Activated T-helper 17 cell treated with anti-CD3 and anti-CD28 coated beads, Interleukin-2, amount 50 U/mL, for 72 hours (primary cell): ENCODE measurements around the gene GALNT2. TPM values are rescaled to one million over a fixed set of nuclear protein-coding genes. Genes with fewer than 3 reads are reported as not detected.
A peak's percentile ranks its signal among the peaks of the same experiment; 100 is the strongest.

Experiments used
- ATAC-seq: fragments of 150-1000 bp; cut with Tn5 transposase; replicated peaks from 2 replicates; pipeline ENCODE4 v1.10.0; 2021; ENCODE audit warnings: mild to moderate bottlenecking, moderate library complexity
- H3K27ac Mint-ChIP-seq: one replicate; pipeline ENCODE4 v1.8.0; 2022; ENCODE audit warnings: mixed read lengths
- H3K27me3 Mint-ChIP-seq: one replicate; pipeline ENCODE4 v1.8.0; 2022; ENCODE audit warnings: mixed read lengths
- H3K36me3 Mint-ChIP-seq: one replicate; pipeline ENCODE4 v1.8.0; 2022; ENCODE audit warnings: low read depth, mild to moderate bottlenecking, mixed read lengths
- H3K4me1 Mint-ChIP-seq: one replicate; pipeline ENCODE4 v1.8.0; 2022; ENCODE audit warnings: mixed read lengths
- H3K4me3 Mint-ChIP-seq: one replicate; pipeline ENCODE4 v1.8.0; 2022; ENCODE audit warnings: mild to moderate bottlenecking, mixed read lengths
- H3K9me3 Mint-ChIP-seq: one replicate; pipeline ENCODE4 v1.8.0; 2022; ENCODE audit warnings: mixed read lengths
- total RNA-seq, 2 donors: library from RNA; stranded (reverse); gene quantifications; one replicate each; pipeline ENCODE4 v1.2.3, GENCODE V29; 2022

Gene GALNT2
- total RNA-seq, 2 donors from 2014 or later = 49.7 to 53.6 TPM

DNA sequence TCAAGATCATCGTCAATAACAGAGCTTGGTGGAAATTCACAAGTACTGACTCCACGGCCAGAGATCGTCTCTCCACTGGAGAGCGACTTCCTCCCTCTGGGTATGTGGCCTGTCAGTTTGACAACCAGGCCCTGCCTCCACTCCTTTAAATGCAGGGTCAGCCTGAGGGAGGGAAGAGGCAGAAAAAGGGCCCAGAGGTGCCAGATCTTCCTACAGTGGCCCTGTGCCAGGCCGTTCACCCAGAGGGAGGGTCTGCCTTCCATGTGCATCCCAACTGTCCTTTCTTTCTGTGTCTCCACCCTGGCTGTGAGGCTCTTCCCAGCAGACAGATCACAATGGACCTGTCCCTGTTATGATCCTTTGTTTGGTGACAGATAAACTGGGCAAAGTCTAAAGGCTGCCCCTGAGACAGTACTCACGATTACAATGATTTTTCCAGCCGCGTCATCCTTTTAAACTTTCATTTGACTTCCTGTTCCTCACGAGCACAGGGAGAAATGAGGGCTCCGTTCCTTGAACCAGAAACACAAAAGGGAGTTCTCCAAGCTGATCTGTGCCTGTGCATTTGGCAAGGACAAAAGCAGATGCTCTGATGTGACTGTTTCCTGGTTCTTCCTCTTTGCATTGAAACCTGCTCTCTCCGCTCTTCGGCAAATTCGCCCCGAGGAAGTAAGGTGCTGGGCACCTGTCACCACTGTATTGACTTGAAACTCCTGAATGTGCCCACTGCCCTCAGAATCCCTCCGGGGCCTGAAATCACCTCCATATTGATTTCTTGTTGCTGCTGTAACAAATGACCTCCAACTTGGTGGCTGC is 232.4 kb downstream of the GALNT2 start:
- Mint-ChIP-seq H3K4me1 (peaks cover 13% of the 10 kb centered on the region), H3K27ac (no peak overlapping the region), H3K27me3 (peaks cover 18% of the 10 kb centered on the region), H3K36me3 (no peaks in the 10 kb centered on the region), H3K4me3 (no peak overlapping the region), H3K9me3 (no peaks in the 10 kb centered on the region)
- ATAC-seq = no peak

DNA sequence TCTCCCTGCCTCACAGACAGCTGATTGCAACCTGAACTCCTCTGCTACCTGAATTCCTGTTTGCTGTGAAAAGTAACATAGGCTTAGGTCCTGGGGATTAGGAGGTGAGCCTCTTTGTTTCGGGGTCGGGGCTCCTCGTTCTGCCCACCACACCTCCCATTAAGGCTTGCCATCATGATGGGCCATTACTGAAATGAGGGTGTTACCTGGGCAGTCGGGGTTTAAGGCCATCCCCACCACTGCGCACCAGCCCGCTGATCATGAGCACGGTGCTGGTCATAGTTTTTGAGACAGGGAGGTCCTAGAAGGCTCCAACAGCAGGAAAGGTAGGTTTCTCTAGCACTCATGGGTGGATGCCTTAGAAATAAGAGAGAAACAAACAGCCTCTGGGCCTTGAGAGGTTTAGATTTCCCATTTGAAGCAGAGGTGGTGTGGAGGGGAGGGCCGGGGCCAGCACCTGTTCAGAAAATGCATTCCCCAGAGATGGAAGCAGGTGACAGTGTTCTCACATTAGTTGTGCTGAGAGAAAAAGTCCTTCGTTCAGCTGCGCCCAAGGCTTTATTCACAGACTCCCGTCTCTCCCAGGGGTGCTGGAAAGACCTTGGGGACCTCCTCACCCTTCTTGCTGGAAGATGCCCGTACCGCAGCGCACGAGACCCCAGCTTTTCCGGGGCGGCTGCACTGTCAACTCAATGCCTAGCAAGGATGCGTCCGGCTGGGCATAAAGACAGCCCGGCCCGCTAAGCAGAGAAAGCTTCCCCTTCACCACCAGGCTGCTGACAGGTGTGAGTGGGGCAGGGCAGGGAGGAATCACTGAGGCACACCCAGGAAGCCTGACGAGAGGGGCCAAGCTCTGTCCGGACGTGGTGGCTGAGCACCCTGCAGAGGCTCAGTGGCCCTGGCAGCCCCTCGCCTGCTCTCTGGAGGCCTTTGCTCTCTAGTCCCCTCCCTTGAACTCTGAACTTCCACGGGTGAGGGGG is 233.6 kb downstream of the GALNT2 start:
- Mint-ChIP-seq H3K9me3 (no peaks in the 10 kb centered on the region), H3K27me3 (peaks cover 8% of the 10 kb centered on the region), H3K27ac (no peak overlapping the region), H3K4me3 (no peak overlapping the region), H3K4me1 (peaks cover 14% of the 10 kb centered on the region), H3K36me3 (no peaks in the 10 kb centered on the region)
- no peak for ATAC-seq

DNA sequence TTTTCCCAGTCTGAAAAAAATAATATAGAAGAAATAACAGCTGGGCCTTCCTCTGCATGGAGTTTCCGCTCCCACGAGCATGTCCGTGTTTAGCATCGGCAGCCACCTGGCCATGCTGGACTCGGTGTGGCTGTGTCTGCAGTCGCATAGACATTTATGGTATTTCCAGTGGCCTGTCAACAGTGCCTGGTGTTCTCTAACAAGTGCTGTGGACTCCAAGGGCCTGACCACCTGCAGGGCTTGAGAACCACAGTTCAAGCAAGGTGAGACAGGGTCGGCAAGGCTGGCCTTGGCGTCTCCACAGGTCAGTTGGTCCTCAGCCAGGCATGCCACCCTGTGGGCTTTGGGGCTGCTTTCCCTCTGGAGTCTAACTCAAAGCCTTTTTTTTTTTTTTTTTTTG is 234.3 kb downstream of the GALNT2 start:
- Mint-ChIP-seq H3K4me3 (no peak overlapping the region), H3K4me1 (peaks cover 14% of the 10 kb centered on the region), H3K27ac (no peak overlapping the region), H3K27me3 (peaks cover 1% of the 10 kb centered on the region), H3K36me3 (no peaks in the 10 kb centered on the region), H3K9me3 (no peaks in the 10 kb centered on the region)
- ATAC-seq = no peak

GRCh38 chr1:230301822-230302221 is 234.8 kb downstream of the GALNT2 start:
- ATAC-seq = no peak
- Mint-ChIP-seq H3K27me3 (no peaks in the 10 kb centered on the region), H3K4me3 (no peak overlapping the region), H3K36me3 (no peaks in the 10 kb centered on the region), H3K27ac (no peak overlapping the region), H3K4me1 (peaks cover 14% of the 10 kb centered on the region), H3K9me3 (no peaks in the 10 kb centered on the region)

GRCh38 chr1:230303069-230303468 is 236.0 kb downstream of the GALNT2 start:
- Mint-ChIP-seq H3K9me3 (no peaks in the 10 kb centered on the region), H3K4me1 (peaks cover 18% of the 10 kb centered on the region), H3K27ac (peak overlapping the region; percentile 64), H3K4me3 (no peak overlapping the region), H3K27me3 (no peaks in the 10 kb centered on the region), H3K36me3 (no peaks in the 10 kb centered on the region)
- ATAC-seq = no peak

DNA sequence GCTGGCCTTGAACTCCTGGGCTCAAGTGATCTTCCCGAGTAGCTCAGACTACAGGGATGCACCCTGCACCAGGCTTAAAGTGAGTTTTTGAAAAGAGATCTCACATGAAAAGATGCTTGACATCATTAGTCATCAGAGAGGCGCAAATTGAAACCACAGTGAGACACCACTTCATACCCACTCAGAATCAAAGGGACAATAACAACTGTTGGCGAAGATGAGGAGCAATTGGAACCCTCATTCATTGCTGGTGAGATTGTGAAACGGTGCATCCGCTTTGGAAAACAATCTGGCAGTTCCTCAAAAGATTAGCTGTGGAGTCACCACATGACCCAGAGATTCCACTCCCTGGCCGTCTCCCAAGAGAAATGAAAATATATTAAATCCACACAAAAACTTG is 236.8 kb downstream of the GALNT2 start:
- H3K27ac Mint-ChIP-seq = peak overlapping the region; percentile 64
- H3K4me3 Mint-ChIP-seq = peak overlapping the region; percentile 36
- H3K27me3 Mint-ChIP-seq = no peaks in the 10 kb centered on the region
- no peaks in the 10 kb centered on the region for H3K36me3 Mint-ChIP-seq
- H3K4me1 Mint-ChIP-seq = peaks cover 18% of the 10 kb centered on the region
- peak; percentile 63 for ATAC-seq
- H3K9me3 Mint-ChIP-seq = no peaks in the 10 kb centered on the region

DNA sequence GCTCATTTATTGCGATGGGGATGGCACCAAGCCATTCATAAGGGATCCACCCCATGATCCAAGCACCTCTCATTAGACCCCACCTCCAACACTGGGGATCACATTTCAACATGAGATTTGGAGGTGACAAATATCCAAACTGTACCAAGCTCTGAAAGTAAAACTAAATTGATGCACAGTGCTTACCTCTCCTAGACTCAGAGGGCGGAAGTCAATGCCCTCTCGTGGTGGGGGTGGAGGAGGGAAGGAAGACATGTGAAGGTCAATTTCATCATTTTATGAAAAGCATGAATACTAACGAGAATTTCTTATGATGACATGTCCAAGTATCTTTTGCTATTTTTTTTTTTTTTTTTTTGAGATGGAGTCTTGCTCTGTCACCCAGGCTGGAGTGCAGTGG is 239.1 kb downstream of the GALNT2 start:
- Mint-ChIP-seq H3K27me3 (peaks cover 3% of the 10 kb centered on the region), H3K4me3 (no peak overlapping the region), H3K27ac (peak overlapping the region; percentile 56), H3K4me1 (peaks cover 23% of the 10 kb centered on the region), H3K9me3 (no peaks in the 10 kb centered on the region), H3K36me3 (no peaks in the 10 kb centered on the region)
- peak; percentile 92 for ATAC-seq

GRCh38 chr1:230307213-230307612 is 240.2 kb downstream of the GALNT2 start:
- Mint-ChIP-seq H3K27me3 (peaks cover 8% of the 10 kb centered on the region), H3K36me3 (no peaks in the 10 kb centered on the region), H3K9me3 (no peaks in the 10 kb centered on the region), H3K4me1 (peaks cover 23% of the 10 kb centered on the region), H3K4me3 (no peak overlapping the region), H3K27ac (no peak overlapping the region)
- no peak for ATAC-seq

DNA sequence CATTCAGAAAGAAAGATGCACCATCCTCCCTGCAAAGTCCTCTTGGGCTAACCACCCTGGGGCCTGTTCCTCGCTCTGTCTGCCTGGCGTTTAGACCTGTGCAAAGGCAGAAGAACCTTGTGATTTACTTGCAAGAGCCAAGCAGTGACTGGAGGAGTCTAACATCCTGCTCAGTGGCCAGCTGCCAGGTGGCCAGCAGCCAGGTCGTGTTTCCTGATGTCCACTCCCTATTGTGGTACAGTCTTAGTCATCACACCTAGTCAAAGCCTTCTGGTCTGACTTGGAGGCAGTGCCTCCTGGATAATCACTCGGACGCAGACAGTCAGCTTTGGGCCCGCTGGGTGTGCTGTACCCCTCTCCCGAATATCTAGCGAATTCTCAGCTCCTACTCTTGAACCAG is 241.0 kb downstream of the GALNT2 start:
- Mint-ChIP-seq H3K27ac (no peak overlapping the region), H3K4me3 (no peak overlapping the region), H3K27me3 (peaks cover 10% of the 10 kb centered on the region), H3K36me3 (no peaks in the 10 kb centered on the region), H3K9me3 (no peaks in the 10 kb centered on the region), H3K4me1 (peaks cover 23% of the 10 kb centered on the region)
- ATAC-seq = no peak

DNA sequence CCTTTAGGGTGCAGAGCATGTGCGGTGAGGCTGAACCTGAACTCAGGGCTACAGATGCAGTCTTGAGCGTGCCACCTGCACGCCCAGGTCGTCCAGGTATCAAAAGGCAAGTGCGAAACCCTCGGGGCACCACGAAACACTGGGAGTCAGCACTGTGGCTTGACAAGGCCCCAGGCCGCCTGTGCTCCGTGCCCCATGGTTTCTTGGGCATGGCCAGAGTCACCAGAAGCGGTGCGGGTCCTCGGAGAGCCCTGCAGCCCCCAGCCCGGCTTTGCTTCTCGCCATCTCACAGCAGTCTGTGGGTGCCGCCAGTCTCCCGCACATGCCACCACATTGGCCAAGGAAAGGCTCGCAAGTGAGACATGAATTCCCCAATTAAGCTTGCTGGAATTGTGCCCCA is 241.8 kb downstream of the GALNT2 start:
- H3K4me3 Mint-ChIP-seq = no peak overlapping the region
- H3K27me3 Mint-ChIP-seq = peaks cover 11% of the 10 kb centered on the region

DNA sequence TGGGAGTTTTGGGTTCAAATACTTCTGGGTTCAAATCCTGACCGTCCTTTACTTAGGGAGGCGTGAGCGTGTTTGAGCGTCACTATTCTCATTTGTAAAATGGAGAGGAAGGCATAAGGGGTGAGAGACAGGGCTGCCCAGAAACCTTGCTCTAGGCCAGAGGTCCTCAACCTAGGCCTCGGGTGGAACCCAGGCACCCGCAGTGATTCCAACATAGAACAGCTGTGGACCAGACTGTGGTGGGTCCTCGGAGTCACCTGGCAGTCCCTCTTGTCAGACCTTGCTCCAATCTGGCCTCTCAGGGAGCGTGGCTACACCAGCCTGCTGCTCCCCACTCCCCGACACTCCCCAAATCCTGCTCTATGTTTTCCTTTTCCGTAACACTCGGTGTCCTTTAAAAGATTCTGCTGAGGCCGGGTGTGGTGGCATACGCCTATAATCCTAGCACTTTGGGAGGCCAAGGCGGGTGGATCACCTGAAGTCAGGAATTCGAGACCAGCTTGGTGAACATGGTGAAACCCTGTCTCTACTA is 242.7 kb downstream of the GALNT2 start:
- no peak for ATAC-seq

More for the DNA sequence above, 241.8 kb downstream of the GALNT2 start:
- no peak for ATAC-seq
- no peaks in the 10 kb centered on the region for H3K36me3 Mint-ChIP-seq
- H3K27ac Mint-ChIP-seq = no peak overlapping the region
- peaks cover 16% of the 10 kb centered on the region for H3K4me1 Mint-ChIP-seq
- no peaks in the 10 kb centered on the region for H3K9me3 Mint-ChIP-seq

GRCh38 chr1:230310381-230311163 is 243.5 kb downstream of the GALNT2 start:
- H3K4me3 Mint-ChIP-seq = no peak overlapping the region
- H3K36me3 Mint-ChIP-seq = no peaks in the 10 kb centered on the region
- peak overlapping the region; percentile 1 for H3K27ac Mint-ChIP-seq
- H3K4me1 Mint-ChIP-seq = peaks cover 9% of the 10 kb centered on the region
- peak; percentile 49 for ATAC-seq
- H3K9me3 Mint-ChIP-seq = no peaks in the 10 kb centered on the region
- H3K27me3 Mint-ChIP-seq = peaks cover 11% of the 10 kb centered on the region

More for the DNA sequence above, 242.7 kb downstream of the GALNT2 start:
- Mint-ChIP-seq H3K9me3 (no peaks in the 10 kb centered on the region), H3K4me1 (peaks cover 9% of the 10 kb centered on the region), H3K36me3 (no peaks in the 10 kb centered on the region), H3K4me3 (no peak overlapping the region), H3K27ac (no peak overlapping the region), H3K27me3 (peaks cover 11% of the 10 kb centered on the region)

- H3K4me1 Mint-ChIP-seq = peaks cover 5% of the 10 kb centered on the region
- no peaks in the 10 kb centered on the region for H3K9me3 Mint-ChIP-seq
- H3K27ac Mint-ChIP-seq = no peak overlapping the region
- no peak for ATAC-seq
- peaks cover 11% of the 10 kb centered on the region for H3K27me3 Mint-ChIP-seq
- H3K4me3 Mint-ChIP-seq = no peak overlapping the region
- H3K36me3 Mint-ChIP-seq = no peaks in the 10 kb centered on the region
Measured at GRCh38 chr1:230312676-230313075, 245.6 kb downstream of the GALNT2 start.
